HepG2 (cell line): ENCODE measurements around the gene KIF2C. TPM values are rescaled to one million over a fixed set of nuclear protein-coding genes. Genes with fewer than 3 reads are reported as not detected.

Experiments
- DR1 ChIP-seq: sonication (generic); formaldehyde crosslinking; IDR thresholded peaks from 2 replicates; pipeline ENCODE4 v1.8.0; 2021; ENCODE audit warnings: mild to moderate bottlenecking, missing genetic modification reagents, inconsistent platforms
- EED ChIP-seq: sonication (generic); formaldehyde crosslinking; IDR thresholded peaks from 2 replicates; pipeline ENCODE4 v1.5.0; 2020; ENCODE audit warnings: mild to moderate bottlenecking, missing genetic modification reagents
- FOSL1 ChIP-seq: sonication (generic); formaldehyde crosslinking; IDR thresholded peaks from 2 replicates; pipeline ENCODE4 v1.9.0; 2021; ENCODE audit warnings: missing genetic modification reagents, borderline replicate concordance
- HCFC1 ChIP-seq: fragments of 150-350 bp; IDR thresholded peaks from 2 replicates; pipeline ENCODE4 v1.6.1; 2014; ENCODE audit warnings: low read depth, low read length
- HNRNPK ChIP-seq: fragments of 200-400 bp; formaldehyde crosslinking; IDR thresholded peaks from 2 replicates; pipeline ENCODE4 v1.6.1; 2018; ENCODE audit warnings: low read length, low read depth, moderate library complexity, mild to moderate bottlenecking; ENCODE audit not compliant: poor library complexity, severe bottlenecking
- HNRNPLL ChIP-seq: fragments of 200-400 bp; formaldehyde crosslinking; IDR thresholded peaks from 2 replicates; pipeline ENCODE4 v1.6.1; 2017; ENCODE audit warnings: mild to moderate bottlenecking, low read depth, low read length; ENCODE audit not compliant: poor library complexity, severe bottlenecking
- KAT2B ChIP-seq: fragments of 150-350 bp; IDR thresholded peaks from 2 replicates; pipeline ENCODE4 v1.6.1; 2014; ENCODE audit warnings: low read depth, low read length, borderline replicate concordance
- MZF1 ChIP-seq: sonication (generic); formaldehyde crosslinking; IDR thresholded peaks from 2 replicates; pipeline ENCODE4 v1.8.1; 2023; ENCODE audit warnings: mild to moderate bottlenecking, missing genetic modification reagents, borderline replicate concordance
- ONECUT2 ChIP-seq: sonication (generic); formaldehyde crosslinking; IDR thresholded peaks from 2 replicates; pipeline ENCODE4 v1.4.0; 2020; ENCODE audit warnings: missing genetic modification reagents
- SMAD1 ChIP-seq: sonication (generic); formaldehyde crosslinking; IDR thresholded peaks from 2 replicates; pipeline ENCODE4 v1.4.0; 2020; ENCODE audit warnings: missing genetic modification reagents, low read depth, mild to moderate bottlenecking, borderline replicate concordance
- ZFX ChIP-seq: sonication (generic); formaldehyde crosslinking; IDR thresholded peaks from 2 replicates; pipeline ENCODE4 v1.4.0; 2020; ENCODE audit warnings: mild to moderate bottlenecking, low read depth, missing genetic modification reagents, moderate library complexity
- ZNF616 ChIP-seq: sonication (generic); formaldehyde crosslinking; IDR thresholded peaks from 2 replicates; pipeline ENCODE4 v1.5.0; 2020; ENCODE audit warnings: low read depth, mild to moderate bottlenecking, missing genetic modification reagents
- ZNF670 ChIP-seq: sonication (generic); formaldehyde crosslinking; IDR thresholded peaks from 2 replicates; pipeline ENCODE4 v1.8.0; 2022; ENCODE audit warnings: mild to moderate bottlenecking, missing genetic modification reagents, borderline replicate concordance
- ZNF841 ChIP-seq: sonication (generic); formaldehyde crosslinking; IDR thresholded peaks from 2 replicates; pipeline ENCODE4 v1.8.1; 2023; ENCODE audit warnings: missing genetic modification reagents, borderline replicate concordance
- ZZZ3 ChIP-seq: sonication (generic); formaldehyde crosslinking; IDR thresholded peaks from 2 replicates; pipeline ENCODE4 v1.4.0; 2020; ENCODE audit warnings: missing genetic modification reagents, mild to moderate bottlenecking, borderline replicate concordance
- polyA plus RNA-seq, 8 experiments: library from polyadenylated mRNA; depleted of rRNA in 3 of 8; stranded (reverse) in 7 of 8; unstranded in 1 of 8; fragments of >200 nt; fragmentation: Illumina TruSeq in 4 of 8; extraction: Trizol in 4 of 8; gene quantifications; 2 replicates each; pipeline versions ENCODE4 v1.2.1 to v1.2.3, GENCODE V29; 2011 to 2016; ENCODE audit warnings: low read depth in 4 of 8, missing spikeins in 1 of 8, mixed read lengths in 1 of 8; ENCODE audit not compliant: insufficient read depth in 1 of 8
- total RNA-seq, 5 experiments: library from RNA; depleted of rRNA; stranded (reverse); fragments of >200 nt; fragmentation: Illumina TruSeq; extraction: Trizol; gene quantifications; 2 replicates each; pipeline ENCODE4 v1.2.3, GENCODE V29; 2016; ENCODE audit warnings: low read depth in 1 of 5
- TF ChIP-seq, protein P1 (sequence below): sonication (generic); formaldehyde crosslinking; IDR thresholded peaks from 2 replicates; pipeline ENCODE4 v1.5.0; 2020; ENCODE audit warnings: missing genetic modification reagents
- TF ChIP-seq, protein P2 (sequence below): sonication (generic); formaldehyde crosslinking; IDR thresholded peaks from 2 replicates; pipeline ENCODE4 v1.4.0; 2020; ENCODE audit warnings: missing genetic modification reagents
- TF ChIP-seq, protein P3 (sequence below): sonication (generic); formaldehyde crosslinking; IDR thresholded peaks from 2 replicates; pipeline ENCODE4 v1.9.0; 2022; ENCODE audit warnings: missing genetic modification reagents, mild to moderate bottlenecking, borderline replicate concordance
- TF ChIP-seq, protein P4 (sequence below), 2 experiments: fragments of 450-650 bp in 1 of 2; sonication (generic) in 1 of 2; formaldehyde crosslinking; IDR thresholded peaks; 2 replicates each; pipeline versions ENCODE4 v1.5.0 to v1.8.0; 2020 to 2022; ENCODE audit warnings: mild to moderate bottlenecking in 1 of 2, missing genetic modification reagents in 1 of 2
- TF ChIP-seq, protein P5 (sequence below): fragments of 450-650 bp; IDR thresholded peaks from 2 replicates; pipeline ENCODE4 v1.6.1; 2016

The KIF2C gene
- total and polyA plus RNA-seq, 2 of the 13 experiments (the other 11 are each of a cell fraction or from before 2014, with no cell fraction given) = 29.7 to 53.7 TPM

DNA sequence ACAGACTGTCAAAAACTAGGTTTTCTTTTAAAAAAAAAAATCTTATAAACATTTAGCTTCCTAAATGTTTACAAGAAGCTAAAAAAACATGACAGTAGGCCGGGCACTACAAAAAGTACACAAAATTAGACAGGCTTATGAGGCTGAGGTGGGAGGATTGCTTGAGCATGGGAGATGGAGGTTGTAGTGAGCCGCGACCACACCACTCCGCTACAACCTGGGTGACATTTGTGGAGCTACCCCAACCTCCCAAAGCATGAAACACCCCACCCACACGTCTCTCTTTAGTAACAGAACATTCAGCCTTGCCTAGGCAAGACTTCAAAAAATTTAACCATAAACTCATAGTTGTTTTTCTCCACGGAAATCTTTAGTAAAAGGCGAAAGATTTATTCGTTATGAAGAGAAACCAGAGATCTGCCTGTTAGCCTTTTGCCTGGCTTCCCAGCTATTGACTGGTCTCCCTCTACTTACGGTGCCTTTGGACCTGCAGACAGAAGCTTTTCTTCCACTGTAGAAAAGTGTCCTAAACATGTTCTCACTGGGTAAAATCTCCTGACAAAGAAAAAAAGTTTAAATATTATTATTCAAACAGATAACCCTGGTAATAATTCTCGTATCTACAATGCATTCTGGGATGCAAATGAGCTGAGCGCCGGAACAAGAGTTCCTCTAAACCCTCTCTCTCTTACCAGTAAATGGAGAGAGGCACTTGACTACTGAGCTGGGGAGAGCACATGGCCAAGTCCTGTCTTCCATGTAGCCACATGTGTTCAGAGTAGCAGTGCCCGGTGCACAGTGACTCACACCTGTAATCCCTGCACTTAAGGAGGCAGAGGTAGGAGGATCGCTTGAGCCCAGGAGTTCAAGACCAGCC lies 17.9 kb upstream of the KIF2C start (continued):
- TF ChIP-seq MZF1 (no peak), HNRNPK (no peak), ZFX (CRISPR knock-in tag) (peak; percentile 32; the same call in 1 of the 2 replicates), ZNF841 (CRISPR knock-in tag) (no peak), ZZZ3 (no peak), HCFC1 (no peak), EED (CRISPR knock-in tag) (no peak), ZNF616 (CRISPR knock-in tag) (no peak), ZNF670 (no peak), DR1 (no peak; the same call in 1 of the 2 replicates), FOSL1 (CRISPR knock-in tag) (peak; percentile 27; the same call in 1 of the 2 replicates), KAT2B (no peak), ONECUT2 (no peak), HNRNPLL (no peak), SMAD1 (CRISPR knock-in tag) (no peak)
- TF ChIP-seq, protein P1, sequence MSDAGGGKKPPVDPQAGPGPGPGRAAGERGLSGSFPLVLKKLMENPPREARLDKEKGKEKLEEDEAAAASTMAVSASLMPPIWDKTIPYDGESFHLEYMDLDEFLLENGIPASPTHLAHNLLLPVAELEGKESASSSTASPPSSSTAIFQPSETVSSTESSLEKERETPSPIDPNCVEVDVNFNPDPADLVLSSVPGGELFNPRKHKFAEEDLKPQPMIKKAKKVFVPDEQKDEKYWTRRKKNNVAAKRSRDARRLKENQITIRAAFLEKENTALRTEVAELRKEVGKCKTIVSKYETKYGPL = no peak
- TF ChIP-seq, protein P2, sequence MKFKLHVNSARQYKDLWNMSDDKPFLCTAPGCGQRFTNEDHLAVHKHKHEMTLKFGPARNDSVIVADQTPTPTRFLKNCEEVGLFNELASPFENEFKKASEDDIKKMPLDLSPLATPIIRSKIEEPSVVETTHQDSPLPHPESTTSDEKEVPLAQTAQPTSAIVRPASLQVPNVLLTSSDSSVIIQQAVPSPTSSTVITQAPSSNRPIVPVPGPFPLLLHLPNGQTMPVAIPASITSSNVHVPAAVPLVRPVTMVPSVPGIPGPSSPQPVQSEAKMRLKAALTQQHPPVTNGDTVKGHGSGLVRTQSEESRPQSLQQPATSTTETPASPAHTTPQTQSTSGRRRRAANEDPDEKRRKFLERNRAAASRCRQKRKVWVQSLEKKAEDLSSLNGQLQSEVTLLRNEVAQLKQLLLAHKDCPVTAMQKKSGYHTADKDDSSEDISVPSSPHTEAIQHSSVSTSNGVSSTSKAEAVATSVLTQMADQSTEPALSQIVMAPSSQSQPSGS = peak; percentile 66
- TF ChIP-seq, protein P3, sequence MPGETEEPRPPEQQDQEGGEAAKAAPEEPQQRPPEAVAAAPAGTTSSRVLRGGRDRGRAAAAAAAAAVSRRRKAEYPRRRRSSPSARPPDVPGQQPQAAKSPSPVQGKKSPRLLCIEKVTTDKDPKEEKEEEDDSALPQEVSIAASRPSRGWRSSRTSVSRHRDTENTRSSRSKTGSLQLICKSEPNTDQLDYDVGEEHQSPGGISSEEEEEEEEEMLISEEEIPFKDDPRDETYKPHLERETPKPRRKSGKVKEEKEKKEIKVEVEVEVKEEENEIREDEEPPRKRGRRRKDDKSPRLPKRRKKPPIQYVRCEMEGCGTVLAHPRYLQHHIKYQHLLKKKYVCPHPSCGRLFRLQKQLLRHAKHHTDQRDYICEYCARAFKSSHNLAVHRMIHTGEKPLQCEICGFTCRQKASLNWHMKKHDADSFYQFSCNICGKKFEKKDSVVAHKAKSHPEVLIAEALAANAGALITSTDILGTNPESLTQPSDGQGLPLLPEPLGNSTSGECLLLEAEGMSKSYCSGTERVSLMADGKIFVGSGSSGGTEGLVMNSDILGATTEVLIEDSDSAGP (CRISPR knock-in tag) = no peak; the same call in 1 of the 2 replicates
- TF ChIP-seq, protein P4, sequence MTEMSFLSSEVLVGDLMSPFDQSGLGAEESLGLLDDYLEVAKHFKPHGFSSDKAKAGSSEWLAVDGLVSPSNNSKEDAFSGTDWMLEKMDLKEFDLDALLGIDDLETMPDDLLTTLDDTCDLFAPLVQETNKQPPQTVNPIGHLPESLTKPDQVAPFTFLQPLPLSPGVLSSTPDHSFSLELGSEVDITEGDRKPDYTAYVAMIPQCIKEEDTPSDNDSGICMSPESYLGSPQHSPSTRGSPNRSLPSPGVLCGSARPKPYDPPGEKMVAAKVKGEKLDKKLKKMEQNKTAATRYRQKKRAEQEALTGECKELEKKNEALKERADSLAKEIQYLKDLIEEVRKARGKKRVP (CRISPR knock-in tag; IDR thresholded peaks at IDR 0.05) = peak in 1 of 2 experiments; percentile 96; a peak in 3 of 4 replicates
- TF ChIP-seq, protein P5, sequence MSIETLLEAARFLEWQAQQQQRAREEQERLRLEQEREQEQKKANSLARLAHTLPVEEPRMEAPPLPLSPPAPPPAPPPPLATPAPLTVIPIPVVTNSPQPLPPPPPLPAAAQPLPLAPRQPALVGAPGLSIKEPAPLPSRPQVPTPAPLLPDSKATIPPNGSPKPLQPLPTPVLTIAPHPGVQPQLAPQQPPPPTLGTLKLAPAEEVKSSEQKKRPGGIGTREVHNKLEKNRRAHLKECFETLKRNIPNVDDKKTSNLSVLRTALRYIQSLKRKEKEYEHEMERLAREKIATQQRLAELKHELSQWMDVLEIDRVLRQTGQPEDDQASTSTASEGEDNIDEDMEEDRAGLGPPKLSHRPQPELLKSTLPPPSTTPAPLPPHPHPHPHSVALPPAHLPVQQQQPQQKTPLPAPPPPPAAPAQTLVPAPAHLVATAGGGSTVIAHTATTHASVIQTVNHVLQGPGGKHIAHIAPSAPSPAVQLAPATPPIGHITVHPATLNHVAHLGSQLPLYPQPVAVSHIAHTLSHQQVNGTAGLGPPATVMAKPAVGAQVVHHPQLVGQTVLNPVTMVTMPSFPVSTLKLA = peak; percentile 97
